Esophagus muscularis mucosa (tissue), 3 donors: Measurements from ENCODE around the gene PDGFB.

ENCODE experiments used
- POLR2A ChIP-seq: fragments of 450-650 bp; IDR thresholded peaks from one replicate; pipeline ENCODE4 v1.6.1; 2017; ENCODE audit warnings: antibody characterized with exemption, moderate library complexity, mild to moderate bottlenecking, low read depth
- POLR2AphosphoS5 ChIP-seq, 2 donors: sonication (generic); formaldehyde crosslinking; IDR thresholded peaks; one replicate each; pipeline ENCODE4 v1.6.1; 2017; ENCODE audit warnings: antibody characterized with exemption in 2 of 2
- TF ChIP-seq, protein P1 (sequence below), 3 experiments: fragments of 200-600 bp in 2 of 3; fragments of 450-650 bp in 1 of 3; sonication (generic) in 2 of 3; IDR thresholded peaks; one replicate each; pipeline ENCODE4 v1.5.1; 2017 to 2019; ENCODE audit warnings: antibody characterized with exemption in 3 of 3, mild to moderate bottlenecking in 2 of 3, moderate library complexity in 1 of 3

DNA sequence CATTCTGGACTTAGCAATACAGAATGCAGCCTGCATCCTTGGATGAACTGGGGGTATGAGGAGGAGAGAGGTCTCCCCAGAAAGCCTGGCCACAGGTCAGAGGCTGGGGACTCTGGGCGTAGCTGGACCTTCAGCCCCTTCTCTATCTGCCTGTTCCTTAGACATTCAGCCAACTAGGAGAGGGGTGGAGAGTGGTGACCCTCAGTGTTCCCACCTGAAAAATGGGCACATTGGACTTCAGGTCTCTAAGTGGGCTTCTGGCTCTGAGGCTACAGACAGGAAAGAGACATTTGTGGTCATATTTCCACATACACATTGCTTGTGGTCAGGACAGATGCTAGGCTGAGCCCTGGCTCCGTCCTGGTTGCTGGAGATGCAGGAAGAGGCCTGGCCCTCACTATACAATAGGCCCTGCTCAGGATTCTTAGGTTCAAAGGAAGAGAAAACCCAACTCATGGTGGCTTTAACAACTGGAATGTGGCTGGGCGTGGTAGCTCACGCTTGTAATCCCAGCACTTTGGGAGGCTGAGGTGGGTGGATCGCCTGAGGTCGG, 62.2 kb downstream of the PDGFB start:
- TF ChIP-seq, protein P1, sequence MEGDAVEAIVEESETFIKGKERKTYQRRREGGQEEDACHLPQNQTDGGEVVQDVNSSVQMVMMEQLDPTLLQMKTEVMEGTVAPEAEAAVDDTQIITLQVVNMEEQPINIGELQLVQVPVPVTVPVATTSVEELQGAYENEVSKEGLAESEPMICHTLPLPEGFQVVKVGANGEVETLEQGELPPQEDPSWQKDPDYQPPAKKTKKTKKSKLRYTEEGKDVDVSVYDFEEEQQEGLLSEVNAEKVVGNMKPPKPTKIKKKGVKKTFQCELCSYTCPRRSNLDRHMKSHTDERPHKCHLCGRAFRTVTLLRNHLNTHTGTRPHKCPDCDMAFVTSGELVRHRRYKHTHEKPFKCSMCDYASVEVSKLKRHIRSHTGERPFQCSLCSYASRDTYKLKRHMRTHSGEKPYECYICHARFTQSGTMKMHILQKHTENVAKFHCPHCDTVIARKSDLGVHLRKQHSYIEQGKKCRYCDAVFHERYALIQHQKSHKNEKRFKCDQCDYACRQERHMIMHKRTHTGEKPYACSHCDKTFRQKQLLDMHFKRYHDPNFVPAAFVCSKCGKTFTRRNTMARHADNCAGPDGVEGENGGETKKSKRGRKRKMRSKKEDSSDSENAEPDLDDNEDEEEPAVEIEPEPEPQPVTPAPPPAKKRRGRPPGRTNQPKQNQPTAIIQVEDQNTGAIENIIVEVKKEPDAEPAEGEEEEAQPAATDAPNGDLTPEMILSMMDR (IDR thresholded peaks at IDR 0.05) = no peak
- TF ChIP-seq POLR2A (no peak), POLR2AphosphoS5 (IDR thresholded peaks at IDR 0.05) (no peak)
